Loucy (cell line): Measurements from ENCODE around the gene PDGFA.

Experiments
- H2AFZ ChIP-seq: fragments of 200-600 bp; sonication (generic); 2 replicates; pipeline ENCODE4 v1.6.0; 2016; ENCODE audit warnings: antibody characterized with exemption, mild to moderate bottlenecking, low read length, moderate library complexity
- H3F3A ChIP-seq: fragments of 200-600 bp; 2 replicates; pipeline ENCODE4 v1.6.0; 2016; ENCODE audit warnings: antibody characterized with exemption, low read depth, mild to moderate bottlenecking
- H3K27me3 ChIP-seq: fragments of 200-600 bp; sonication (generic); 2 replicates; pipeline ENCODE4 v1.6.1; 2014; ENCODE audit warnings: low read length, mild to moderate bottlenecking; ENCODE audit not compliant: insufficient read depth, poor library complexity, severe bottlenecking
- H3K36me3 ChIP-seq: fragments of 200-600 bp; sonication (generic); 2 replicates; pipeline ENCODE4 v1.6.1; 2016; ENCODE audit warnings: low read length; ENCODE audit not compliant: insufficient read depth
- H3K4me1 ChIP-seq: fragments of 200-600 bp; sonication (generic); 2 replicates; pipeline ENCODE4 v1.5.1; 2014; ENCODE audit warnings: low read length, mild to moderate bottlenecking; ENCODE audit not compliant: insufficient read depth, poor library complexity, severe bottlenecking
- H3K4me2 ChIP-seq: fragments of 200-600 bp; sonication (generic); 2 replicates; pipeline ENCODE4 v1.6.0; 2014; ENCODE audit warnings: antibody characterized with exemption, low read length, low read depth, mild to moderate bottlenecking; ENCODE audit not compliant: poor library complexity, severe bottlenecking
- H3K4me3 ChIP-seq: fragments of 200-600 bp; sonication (generic); 2 replicates; pipeline ENCODE4 v1.5.1; 2014; ENCODE audit warnings: low read length, mild to moderate bottlenecking, mixed read lengths; ENCODE audit not compliant: poor library complexity, severe bottlenecking
- H3K79me2 ChIP-seq: fragments of 200-600 bp; sonication (generic); 2 replicates; pipeline ENCODE4 v1.6.1; 2014; ENCODE audit warnings: low read length; ENCODE audit not compliant: insufficient read depth
- H3K9ac ChIP-seq: fragments of 200-600 bp; sonication (generic); 2 replicates; pipeline ENCODE4 v1.6.0; 2014; ENCODE audit warnings: mild to moderate bottlenecking, low read depth, low read length, moderate library complexity; ENCODE audit not compliant: poor library complexity, severe bottlenecking
- H3K9me2 ChIP-seq: fragments of 200-600 bp; sonication (generic); replicated peaks from 2 replicates; pipeline ENCODE4 v1.6.1; 2016; ENCODE audit warnings: low read depth, low read length, mixed read lengths
- H3K9me3 ChIP-seq: fragments of 200-600 bp; sonication (generic); 2 replicates; pipeline ENCODE4 v1.6.1; 2014; ENCODE audit warnings: mild to moderate bottlenecking, antibody characterized with exemption, low read length, low read depth; ENCODE audit not compliant: insufficient read depth
- H4K20me1 ChIP-seq: fragments of 200-600 bp; sonication (generic); 2 replicates; pipeline ENCODE4 v1.6.0; 2014; ENCODE audit warnings: antibody characterized with exemption, low read length, mild to moderate bottlenecking; ENCODE audit not compliant: insufficient read depth, poor library complexity, severe bottlenecking
- CTCF ChIP-seq: fragments of 200-600 bp; sonication (generic); conservative IDR thresholded peaks from 2 replicates; pipeline ENCODE4 v1.5.1; 2014; ENCODE audit warnings: mild to moderate bottlenecking, antibody characterized with exemption, low read length
- EZH2phosphoT487 ChIP-seq: fragments of 200-600 bp; IDR thresholded peaks from 2 replicates; pipeline ENCODE4 v1.6.1; 2018; ENCODE audit warnings: antibody characterized with exemption, mild to moderate bottlenecking, moderate library complexity, borderline replicate concordance

The PDGFA gene

GRCh38 chr7:556837-557557 lies 37.4 kb upstream of the PDGFA start:
- Histone ChIP-seq H3K9me2 (no peaks in the 10 kb centered on the region), H3K36me3 (no peaks in the 10 kb centered on the region), H2AFZ (no peak overlapping the region), H3K4me2 (no peak overlapping the region), H3K4me1 (no peaks in the 10 kb centered on the region), H3K27me3 (no peaks in the 10 kb centered on the region), H3K79me2 (no peaks in the 10 kb centered on the region), H3K4me3 (no peak overlapping the region), H3K9me3 (peaks cover 3% of the 10 kb centered on the region; the same call in 1 of the 2 replicates), H3F3A (no peaks in the 10 kb centered on the region), H3K9ac (no peak overlapping the region), H4K20me1 (no peaks in the 10 kb centered on the region)
- TF ChIP-seq CTCF (no peak), EZH2phosphoT487 (no peak)

GRCh38 chr7:556291-556826 lies 36.7 kb upstream of the PDGFA start:
- H4K20me1 ChIP-seq = no peaks in the 10 kb centered on the region
- H3K4me1 ChIP-seq = no peaks in the 10 kb centered on the region
- TF ChIP-seq EZH2phosphoT487 = no peak
- no peak for TF ChIP-seq CTCF
- H3K9ac ChIP-seq = no peak overlapping the region
- H3K9me3 ChIP-seq = peaks cover 3% of the 10 kb centered on the region; the same call in 1 of the 2 replicates
- no peaks in the 10 kb centered on the region for H3F3A ChIP-seq
- no peak overlapping the region for H2AFZ ChIP-seq
- H3K36me3 ChIP-seq = no peaks in the 10 kb centered on the region
- H3K9me2 ChIP-seq = no peaks in the 10 kb centered on the region
- H3K4me3 ChIP-seq = no peak overlapping the region
- H3K4me2 ChIP-seq = no peak overlapping the region
- no peaks in the 10 kb centered on the region for H3K79me2 ChIP-seq
- no peaks in the 10 kb centered on the region for H3K27me3 ChIP-seq

GRCh38 chr7:555551-556160 lies 36.0 kb upstream of the PDGFA start:
- H3K4me2 ChIP-seq = no peak overlapping the region
- no peaks in the 10 kb centered on the region for H3K79me2 ChIP-seq
- no peak for TF ChIP-seq CTCF
- TF ChIP-seq EZH2phosphoT487 = no peak
- no peak overlapping the region for H2AFZ ChIP-seq
- no peaks in the 10 kb centered on the region for H3F3A ChIP-seq
- H3K27me3 ChIP-seq = no peaks in the 10 kb centered on the region
- peaks cover 3% of the 10 kb centered on the region; the same call in 1 of the 2 replicates for H3K9me3 ChIP-seq
- no peak overlapping the region for H3K4me3 ChIP-seq
- no peak overlapping the region for H3K9ac ChIP-seq
- H3K9me2 ChIP-seq = no peaks in the 10 kb centered on the region
- no peaks in the 10 kb centered on the region for H4K20me1 ChIP-seq
- H3K4me1 ChIP-seq = no peaks in the 10 kb centered on the region
- H3K36me3 ChIP-seq = no peaks in the 10 kb centered on the region
